ENCODE data around the gene PIK3R2.

DNA sequence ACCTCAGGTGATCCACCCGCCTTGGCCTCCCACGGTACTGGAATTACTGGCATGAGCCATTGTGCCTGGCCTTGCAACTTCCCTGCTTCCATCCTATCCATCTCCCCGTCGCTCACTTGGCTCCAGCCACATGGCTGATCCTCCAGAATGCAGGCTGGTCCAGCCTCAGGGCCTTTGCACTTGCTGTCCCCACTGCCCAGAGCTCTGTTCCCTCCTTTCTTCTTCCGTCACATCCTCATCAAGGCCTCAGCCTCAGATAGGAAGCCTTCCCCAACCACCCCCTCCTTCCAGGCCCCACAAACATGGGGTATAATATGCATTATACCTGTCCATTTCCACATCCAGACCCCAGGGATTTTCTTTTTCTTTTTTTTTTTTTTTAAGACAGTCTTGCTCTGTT lies 39.1 kb upstream of the PIK3R2 start:
- TF ChIP-seq, protein P1, sequence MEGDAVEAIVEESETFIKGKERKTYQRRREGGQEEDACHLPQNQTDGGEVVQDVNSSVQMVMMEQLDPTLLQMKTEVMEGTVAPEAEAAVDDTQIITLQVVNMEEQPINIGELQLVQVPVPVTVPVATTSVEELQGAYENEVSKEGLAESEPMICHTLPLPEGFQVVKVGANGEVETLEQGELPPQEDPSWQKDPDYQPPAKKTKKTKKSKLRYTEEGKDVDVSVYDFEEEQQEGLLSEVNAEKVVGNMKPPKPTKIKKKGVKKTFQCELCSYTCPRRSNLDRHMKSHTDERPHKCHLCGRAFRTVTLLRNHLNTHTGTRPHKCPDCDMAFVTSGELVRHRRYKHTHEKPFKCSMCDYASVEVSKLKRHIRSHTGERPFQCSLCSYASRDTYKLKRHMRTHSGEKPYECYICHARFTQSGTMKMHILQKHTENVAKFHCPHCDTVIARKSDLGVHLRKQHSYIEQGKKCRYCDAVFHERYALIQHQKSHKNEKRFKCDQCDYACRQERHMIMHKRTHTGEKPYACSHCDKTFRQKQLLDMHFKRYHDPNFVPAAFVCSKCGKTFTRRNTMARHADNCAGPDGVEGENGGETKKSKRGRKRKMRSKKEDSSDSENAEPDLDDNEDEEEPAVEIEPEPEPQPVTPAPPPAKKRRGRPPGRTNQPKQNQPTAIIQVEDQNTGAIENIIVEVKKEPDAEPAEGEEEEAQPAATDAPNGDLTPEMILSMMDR (IDR thresholded peaks at IDR 0.05): no peak
- TF ChIP-seq POLR2A (IDR thresholded peaks at IDR 0.05) (no peak), POLR2AphosphoS5 (IDR thresholded peaks at IDR 0.05) (no peak)

Data from sigmoid colon (tissue), 4 donors.